Spinal cord (tissue), 10 donors: ENCODE measurements around the gene CUX1. TPM values are rescaled to one million over a fixed set of nuclear protein-coding genes. Genes with fewer than 3 reads are reported as not detected.

ENCODE experiments used
- DNase-seq, 6 donors: peaks; one replicate each; pipeline versions ENCODE4 v3.0.0 to v3.0.0-alpha.2; 2013 to 2015; ENCODE audit warnings: low spot score in 6 of 6, low read depth in 4 of 6
- H3K27ac ChIP-seq: one replicate; pipeline ENCODE4 v1.5.1; 2013; ENCODE audit warnings: low read depth, low read length, control low read depth
- H3K27me3 ChIP-seq: one replicate; pipeline ENCODE4 v1.6.1; 2013; ENCODE audit warnings: low read length; ENCODE audit not compliant: control insufficient read depth, insufficient read depth
- H3K36me3 ChIP-seq: one replicate; pipeline ENCODE4 v1.6.1; 2013; ENCODE audit warnings: low read length; ENCODE audit not compliant: control insufficient read depth, insufficient read depth
- H3K4me1 ChIP-seq: one replicate; pipeline ENCODE4 v1.6.1; 2013; ENCODE audit warnings: low read length; ENCODE audit not compliant: control insufficient read depth, insufficient read depth
- H3K4me3 ChIP-seq: one replicate; pipeline ENCODE4 v1.5.1; 2013; ENCODE audit warnings: low read depth, low read length, control low read depth
- H3K9me3 ChIP-seq: one replicate; pipeline ENCODE4 v1.6.1; 2013; ENCODE audit warnings: low read length; ENCODE audit not compliant: control insufficient read depth, insufficient read depth
- WGBS: methylation state at CpG from one replicate; pipeline ENCODE4 v1.1.5; 2013; ENCODE audit warnings: missing lambda C conversion rate; ENCODE audit not compliant: insufficient coverage; 5-methylcytosine and 5-hydroxymethylcytosine counted together
- polyA plus RNA-seq, 2 donors: library from polyadenylated mRNA; unstranded; fragments of 120-200 nt; gene quantifications; one replicate each; pipeline ENCODE4 v1.2.1, GENCODE V29; 2013; ENCODE audit not compliant: insufficient read length in 2 of 2
- total RNA-seq, 2 donors: library from RNA; depleted of rRNA in 1 of 2; stranded (reverse); fragments of 120-200 nt in 1 of 2; fragments of >200 nt in 1 of 2; gene quantifications; one replicate each; pipeline versions ENCODE4 v1.2.3 to v1.2.4, GENCODE V29; 2013 to 2014
- donor health status: healthy.

CUX1 gene
- total and polyA plus RNA-seq, 4 donors, result 45.1 to 111 (median 76.1) TPM

DNA sequence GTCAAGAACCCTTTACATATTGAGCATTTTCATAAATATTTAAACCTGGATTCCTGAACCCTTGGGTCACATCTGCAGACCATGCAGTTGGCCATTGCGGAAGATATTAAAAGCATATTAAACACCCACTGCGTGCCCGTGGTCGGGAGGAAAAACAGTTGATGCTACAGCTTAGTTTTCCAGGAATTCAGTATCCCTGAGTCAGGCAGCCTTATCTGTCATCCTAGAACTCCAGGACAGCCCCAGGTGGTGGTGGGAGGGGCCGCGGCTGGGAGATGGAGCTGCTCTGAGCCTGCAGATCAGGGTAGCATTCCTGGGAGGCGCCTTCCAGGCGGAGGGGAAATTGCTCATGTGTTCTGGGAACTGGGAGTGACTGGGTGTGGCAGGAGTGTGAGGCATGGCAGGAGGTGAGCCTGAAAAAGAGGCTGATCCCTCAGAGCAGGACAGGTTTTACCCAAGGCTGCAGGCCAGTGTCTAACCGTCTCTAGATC is 246.3 kb downstream of the CUX1 start:
- no peak for DNase-seq
- Histone ChIP-seq H3K4me3 (no peak overlapping the region), H3K36me3 (peaks cover 2% of the 10 kb centered on the region), H3K9me3 (no peaks in the 10 kb centered on the region), H3K27me3 (no peaks in the 10 kb centered on the region), H3K4me1 (peaks cover 5% of the 10 kb centered on the region), H3K27ac (no peak overlapping the region)
- WGBS, result 42% methylated on average over 6 of the region's 9 CpGs

DNA sequence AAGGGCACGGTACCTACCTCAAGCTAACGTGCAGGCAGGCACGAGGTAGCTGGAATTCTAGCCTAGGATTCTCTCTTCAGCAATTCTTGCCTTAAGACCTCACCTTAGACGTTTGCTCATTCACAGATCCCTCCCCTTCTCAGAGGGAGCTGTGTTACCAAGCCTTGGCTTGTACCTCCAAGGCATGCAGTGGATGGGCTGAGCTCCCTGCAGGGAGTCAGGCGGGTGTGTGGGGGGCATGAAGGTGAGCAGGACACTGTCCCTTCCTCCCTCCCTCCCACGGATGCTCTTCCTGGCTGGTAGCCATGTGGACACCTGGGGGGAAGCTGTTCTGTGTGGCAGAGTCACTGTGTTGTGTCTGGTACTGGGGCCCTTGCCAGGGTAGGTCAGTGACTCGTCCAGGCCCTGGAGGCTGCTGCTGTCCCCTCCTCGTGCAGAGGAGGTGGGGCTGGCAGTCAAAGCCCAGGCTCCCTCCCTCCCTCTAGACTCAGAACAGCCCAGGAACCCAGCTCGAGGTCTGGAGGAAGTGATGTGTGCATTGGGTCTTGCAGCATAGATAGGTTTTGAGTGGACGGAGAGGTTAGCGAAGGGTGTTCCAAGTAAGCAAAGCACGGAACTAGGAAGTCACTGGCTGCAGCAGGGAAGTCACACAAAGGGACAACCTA is 247.1 kb downstream of the CUX1 start:
- Histone ChIP-seq H3K27me3 (no peaks in the 10 kb centered on the region), H3K36me3 (peaks cover 8% of the 10 kb centered on the region), H3K4me3 (no peak overlapping the region), H3K9me3 (no peaks in the 10 kb centered on the region), H3K27ac (no peak overlapping the region), H3K4me1 (peaks cover 5% of the 10 kb centered on the region)
- no peak for DNase-seq
- 61% methylated on average over 7 of the region's 12 CpGs for WGBS

DNA sequence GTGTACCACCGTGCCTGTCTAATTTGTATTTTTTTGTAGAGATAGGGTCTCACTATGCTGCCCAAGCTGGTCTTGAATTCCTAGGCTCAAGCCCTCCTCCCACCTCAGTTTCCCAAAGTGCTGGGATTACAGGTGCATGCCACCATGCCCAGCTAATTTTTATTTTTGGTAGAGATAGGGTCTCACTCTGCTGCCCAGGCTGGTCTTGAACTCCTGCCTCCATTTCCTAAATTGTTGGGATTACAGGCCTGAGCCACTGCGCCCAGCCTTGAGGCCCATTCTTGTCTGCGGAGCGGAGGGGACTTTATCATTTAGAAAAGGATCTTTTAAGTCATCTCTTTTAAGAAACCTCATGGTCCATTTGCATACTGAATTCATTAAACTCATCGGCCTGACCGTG is 247.8 kb downstream of the CUX1 start:
- H3K27me3 ChIP-seq, result no peaks in the 10 kb centered on the region
- no CpG with 5 or more reads among the region's 6 CpGs for WGBS
- H3K9me3 ChIP-seq, result no peaks in the 10 kb centered on the region
- peaks cover 8% of the 10 kb centered on the region for H3K36me3 ChIP-seq
- no peak for DNase-seq
- no peak overlapping the region for H3K4me3 ChIP-seq
- H3K4me1 ChIP-seq, result peaks cover 5% of the 10 kb centered on the region
- no peak overlapping the region for H3K27ac ChIP-seq

GRCh38 chr7:102066476-102066875 is 249.1 kb downstream of the CUX1 start:
- Histone ChIP-seq H3K27me3 (no peaks in the 10 kb centered on the region), H3K4me3 (no peak overlapping the region), H3K9me3 (no peaks in the 10 kb centered on the region), H3K27ac (no peak overlapping the region), H3K36me3 (peaks cover 12% of the 10 kb centered on the region), H3K4me1 (peaks cover 5% of the 10 kb centered on the region)
- WGBS, result 89% methylated on average over 7 of the region's 9 CpGs
- DNase-seq, result no peak

DNA sequence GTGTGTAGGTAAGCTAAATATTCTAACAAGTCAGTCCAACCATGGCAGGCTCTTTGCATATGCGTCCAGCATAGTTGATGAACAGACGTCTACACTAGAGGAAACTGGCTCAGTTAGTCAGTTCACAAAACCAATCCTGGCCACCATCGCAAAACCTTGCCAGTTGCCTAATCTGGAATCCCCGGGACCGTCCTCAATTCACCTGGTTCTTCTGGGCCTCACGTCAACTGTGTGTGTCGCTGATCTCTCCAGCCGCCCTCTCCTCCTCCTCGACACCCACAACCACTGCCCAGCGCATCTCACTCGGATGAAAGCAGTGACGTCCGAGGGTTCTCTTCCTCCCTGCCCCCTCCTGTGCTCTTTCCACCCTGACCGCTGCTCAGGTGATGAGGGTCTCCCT is 251.4 kb downstream of the CUX1 start:
- H3K4me3 ChIP-seq, result no peak overlapping the region
- DNase-seq, result no peak
- H3K27me3 ChIP-seq, result no peaks in the 10 kb centered on the region
- peaks cover 5% of the 10 kb centered on the region for H3K4me1 ChIP-seq
- 86% methylated on average over 14 of the region's 14 CpGs for WGBS
- no peak overlapping the region for H3K27ac ChIP-seq
- no peaks in the 10 kb centered on the region for H3K9me3 ChIP-seq
- H3K36me3 ChIP-seq, result peaks cover 16% of the 10 kb centered on the region

GRCh38 chr7:102069931-102070629 is 252.7 kb downstream of the CUX1 start:
- no peak for DNase-seq
- H3K27me3 ChIP-seq, result no peaks in the 10 kb centered on the region
- no peaks in the 10 kb centered on the region for H3K9me3 ChIP-seq
- H3K27ac ChIP-seq, result no peak overlapping the region
- H3K36me3 ChIP-seq, result peaks cover 19% of the 10 kb centered on the region
- WGBS, result 100% methylated on average over 1 of the region's 7 CpGs
- H3K4me1 ChIP-seq, result no peaks in the 10 kb centered on the region
- no peak overlapping the region for H3K4me3 ChIP-seq

- no peaks in the 10 kb centered on the region for H3K27me3 ChIP-seq
- no peak overlapping the region for H3K4me3 ChIP-seq
- DNase-seq, result no peak
- peaks cover 17% of the 10 kb centered on the region for H3K36me3 ChIP-seq
- WGBS, result 95% methylated on average over 4 of the region's 5 CpGs
- H3K9me3 ChIP-seq, result no peaks in the 10 kb centered on the region
- peaks cover 1% of the 10 kb centered on the region for H3K4me1 ChIP-seq
- H3K27ac ChIP-seq, result no peak overlapping the region
Observed at GRCh38 chr7:102072003-102072402, 254.6 kb downstream of the CUX1 start.

- H3K36me3 ChIP-seq, result peaks cover 17% of the 10 kb centered on the region
- H3K27ac ChIP-seq, result no peak overlapping the region
- DNase-seq, result no peak
- peaks cover 4% of the 10 kb centered on the region for H3K4me1 ChIP-seq
- H3K27me3 ChIP-seq, result no peaks in the 10 kb centered on the region
- H3K9me3 ChIP-seq, result no peaks in the 10 kb centered on the region
- 93% methylated on average over 5 of the region's 8 CpGs for WGBS
- H3K4me3 ChIP-seq, result no peak overlapping the region
Observed at GRCh38 chr7:102072636-102073209, 255.3 kb downstream of the CUX1 start.

GRCh38 chr7:102073931-102074880 is 256.8 kb downstream of the CUX1 start:
- no peaks in the 10 kb centered on the region for H3K9me3 ChIP-seq
- H3K36me3 ChIP-seq, result peaks cover 13% of the 10 kb centered on the region
- H3K27ac ChIP-seq, result no peak overlapping the region
- no peaks in the 10 kb centered on the region for H3K27me3 ChIP-seq
- no peak overlapping the region for H3K4me3 ChIP-seq
- whole genome bisulfite sequencing, result 93% methylated on average over 12 of the region's 14 CpGs
- no peak for DNase-seq
- peaks cover 8% of the 10 kb centered on the region for H3K4me1 ChIP-seq
